Type B pancreatic cell (in vitro differentiated cells): ENCODE measurements around the gene KRTAP2-1. TPM values are rescaled to one million over a fixed set of nuclear protein-coding genes. Genes with fewer than 3 reads are reported as not detected.
"Not testable (repeated sequence)": the region's sequence is repeated elsewhere in the genome, so short reads cannot be mapped to it uniquely, and the experiment has no call there.

Source experiments
- DNase-seq: peaks from one replicate; pipeline ENCODE4 v3.0.0; 2021; ENCODE audit warnings: mixed read lengths; ENCODE audit not compliant: unreplicated experiment; ENCODE audit errors: extremely low spot score
- H3K27ac Mint-ChIP-seq: 2 replicates; pipeline ENCODE4 v1.8.0; 2021; ENCODE audit warnings: mild to moderate bottlenecking, mixed read lengths
- H3K27me3 Mint-ChIP-seq: 2 replicates; pipeline ENCODE4 v1.8.0; 2021; ENCODE audit warnings: mixed read lengths
- H3K36me3 Mint-ChIP-seq: 2 replicates; pipeline ENCODE4 v1.8.0; 2021; ENCODE audit warnings: mixed read lengths
- H3K4me1 Mint-ChIP-seq: one replicate; pipeline ENCODE4 v1.8.0; 2021; ENCODE audit warnings: mixed read lengths; ENCODE audit not compliant: unreplicated experiment
- H3K4me3 Mint-ChIP-seq: 2 replicates; pipeline ENCODE4 v1.8.0; 2021; ENCODE audit warnings: mild to moderate bottlenecking, mixed read lengths
- H3K9me3 Mint-ChIP-seq: 2 replicates; pipeline ENCODE4 v1.8.0; 2021; ENCODE audit warnings: mixed read lengths
- CTCF ChIP-seq: fragments of 200-600 bp; sonication (generic); conservative IDR thresholded peaks from 2 replicates; pipeline ENCODE4 v1.5.0; 2021; ENCODE audit warnings: antibody characterized with exemption, mild to moderate bottlenecking
- total RNA-seq: library from RNA; stranded (reverse); gene quantifications from 2 replicates; pipeline ENCODE4 v1.2.1, GENCODE V29; 2021; ENCODE audit warnings: low replicate concordance

The KRTAP2-1 gene
- total RNA-seq, 1 donor from 2014 or later: not detected

GRCh38 chr17:41073676-41074075, 26.6 kb upstream of the KRTAP2-1 start:
- Mint-ChIP-seq H3K4me1 (no peaks in the 10 kb centered on the region), H3K36me3 (no peaks in the 10 kb centered on the region), H3K27me3 (peaks cover 4% of the 10 kb centered on the region), H3K4me3 (no peak overlapping the region), H3K9me3 (no peaks in the 10 kb centered on the region), H3K27ac (no peak overlapping the region)
- DNase-seq: no peak
- no peak for TF ChIP-seq CTCF

- DNase-seq: no peak
- Mint-ChIP-seq H3K4me1 (peaks cover 9% of the 10 kb centered on the region), H3K4me3 (no peak overlapping the region), H3K36me3 (no peaks in the 10 kb centered on the region), H3K27me3 (peaks cover 4% of the 10 kb centered on the region), H3K9me3 (no peaks in the 10 kb centered on the region), H3K27ac (no peak overlapping the region)
- TF ChIP-seq CTCF: no peak
Measured at GRCh38 chr17:41071606-41072360, 24.7 kb upstream of the KRTAP2-1 start.

GRCh38 chr17:41069031-41069430, 21.9 kb upstream of the KRTAP2-1 start:
- H3K27me3 Mint-ChIP-seq: no peaks in the 10 kb centered on the region
- no peak for DNase-seq
- no peak for TF ChIP-seq CTCF
- H3K4me3 Mint-ChIP-seq: no peak overlapping the region
- H3K9me3 Mint-ChIP-seq: no peaks in the 10 kb centered on the region
- no peaks in the 10 kb centered on the region for H3K36me3 Mint-ChIP-seq
- no peak overlapping the region for H3K27ac Mint-ChIP-seq
- peaks cover 9% of the 10 kb centered on the region for H3K4me1 Mint-ChIP-seq

GRCh38 chr17:41067281-41067680, 20.2 kb upstream of the KRTAP2-1 start:
- no peaks in the 10 kb centered on the region for H3K36me3 Mint-ChIP-seq
- H3K4me3 Mint-ChIP-seq: no peak overlapping the region
- no peaks in the 10 kb centered on the region for H3K27me3 Mint-ChIP-seq
- DNase-seq: no peak
- peak overlapping the region; percentile 14 for H3K27ac Mint-ChIP-seq
- no peaks in the 10 kb centered on the region for H3K9me3 Mint-ChIP-seq
- peaks cover 9% of the 10 kb centered on the region for H3K4me1 Mint-ChIP-seq
- no peak for TF ChIP-seq CTCF

- no peak for TF ChIP-seq CTCF
- H3K36me3 Mint-ChIP-seq: no peaks in the 10 kb centered on the region
- no peak for DNase-seq
- H3K27ac Mint-ChIP-seq: no peak within 1 kb of the TSS
- no peaks in the 10 kb centered on the region for H3K9me3 Mint-ChIP-seq
- H3K4me1 Mint-ChIP-seq: peaks cover 16% of the 10 kb centered on the region
- H3K4me3 Mint-ChIP-seq: no peak within 1 kb of the TSS
- no peaks in the 10 kb centered on the region for H3K27me3 Mint-ChIP-seq
Measured at GRCh38 chr17:41065829-41066624, 18.9 kb upstream of the KRTAP2-1 start, which contains the start of gene KRTAP2-4. Gene KRTAP2-4, minus strand, starts transcription at chr17:41065879. Its CDS starts 34 bp downstream, at chr17:41065845.

GRCh38 chr17:41065016-41065689, 18.0 kb upstream of the KRTAP2-1 start:
- not testable (repeated sequence) for H3K27me3 Mint-ChIP-seq, DNase-seq, H3K4me3 Mint-ChIP-seq, H3K9me3 Mint-ChIP-seq, H3K36me3 Mint-ChIP-seq, H3K27ac Mint-ChIP-seq
- peaks cover 21% of the 10 kb centered on the region for H3K4me1 Mint-ChIP-seq
